Stromal cell of bone marrow (primary cell): ENCODE results near the gene LRRC56.

Source experiments
- DNase-seq: peaks from one replicate; pipeline ENCODE4 v3.0.0-alpha.2; 2012; ENCODE audit warnings: low read depth

Gene LRRC56

GRCh38 chr11:598005-598680 lies 60.8 kb downstream of the LRRC56 start:
- no peak for DNase-seq

DNA sequence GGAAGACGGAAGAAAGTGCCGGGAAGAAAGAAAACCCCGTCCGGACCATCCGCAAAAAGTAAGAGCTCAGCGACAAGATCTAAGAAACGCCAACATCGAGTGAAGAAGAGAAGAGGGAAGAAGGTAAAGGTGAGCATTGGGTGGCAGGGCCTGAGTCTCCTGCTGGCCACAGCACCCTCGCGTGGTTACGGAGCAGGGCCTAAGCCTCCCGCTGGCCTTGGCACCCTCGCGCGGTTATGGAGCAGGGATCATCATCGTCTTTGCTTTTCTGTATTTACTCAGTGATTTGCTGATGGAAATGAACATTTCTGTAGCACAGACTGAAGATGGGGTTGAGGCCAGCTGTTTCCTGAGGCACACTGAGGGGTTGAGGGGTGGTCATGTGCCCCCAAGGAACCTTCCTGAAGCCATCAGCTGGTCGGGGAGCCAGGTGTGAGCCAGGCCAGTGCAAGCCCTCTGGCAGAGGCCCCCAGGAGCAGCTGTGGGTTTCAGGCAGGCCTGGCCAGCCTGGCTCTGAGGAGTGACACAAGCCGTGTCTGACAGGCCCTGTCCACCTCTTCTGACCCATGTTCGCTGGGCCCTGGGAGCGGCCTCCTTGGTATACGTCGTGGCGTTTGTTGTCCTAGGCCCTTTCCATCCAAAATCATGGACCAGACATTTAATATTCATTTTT lies 64.4 kb downstream of the LRRC56 start:
- DNase-seq = no peak

DNA sequence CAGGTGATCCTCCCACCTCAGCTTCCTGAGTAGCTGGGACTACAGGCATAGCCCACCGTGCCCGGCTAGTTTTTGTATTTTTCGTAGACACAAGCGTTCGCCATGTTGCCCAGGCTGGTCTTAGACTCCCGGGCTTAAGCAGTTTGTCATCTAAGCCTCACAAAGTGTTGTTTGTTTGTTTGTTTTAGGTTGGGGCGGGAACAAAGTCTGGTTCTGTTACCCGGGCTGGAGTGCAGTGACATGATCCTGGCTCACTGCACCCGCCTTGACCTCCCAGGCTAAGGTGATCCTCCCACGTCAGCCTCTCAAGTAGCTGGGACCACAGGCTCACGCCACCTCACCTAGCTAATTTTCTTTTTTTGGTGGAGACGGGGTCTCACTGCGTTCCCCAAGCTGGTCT lies 65.8 kb downstream of the LRRC56 start:
- DNase-seq = no peak
